Activated T-cell treated with anti-CD3 and anti-CD28 coated beads, Interleukin-2, amount 50 U/mL, for 24 hours (primary cell): Measurements from ENCODE around the gene TFCP2.

Experiments
- DNase-seq: peaks from one replicate; pipeline ENCODE4 v3.0.0-alpha.2; 2020
- H3K27ac Mint-ChIP-seq: 2 replicates; pipeline ENCODE4 v1.8.0; 2020; ENCODE audit warnings: mild to moderate bottlenecking, mixed read lengths
- H3K27me3 Mint-ChIP-seq: 2 replicates; pipeline ENCODE4 v1.8.0; 2020; ENCODE audit warnings: mixed read lengths
- H3K36me3 Mint-ChIP-seq: 2 replicates; pipeline ENCODE4 v1.8.0; 2020; ENCODE audit warnings: low read depth, mixed read lengths
- H3K4me1 Mint-ChIP-seq: 2 replicates; pipeline ENCODE4 v1.8.0; 2020; ENCODE audit warnings: low read depth, mixed read lengths
- H3K4me3 Mint-ChIP-seq: 2 replicates; pipeline ENCODE4 v1.8.0; 2020; ENCODE audit warnings: mild to moderate bottlenecking, moderate library complexity, mixed read lengths
- H3K9me3 Mint-ChIP-seq: 2 replicates; pipeline ENCODE4 v1.8.0; 2020; ENCODE audit warnings: mixed read lengths

Gene TFCP2

GRCh38 chr12:51070004-51070403, 102.9 kb downstream of the TFCP2 start:
- H3K27me3 Mint-ChIP-seq = no peaks in the 10 kb centered on the region
- H3K36me3 Mint-ChIP-seq = peaks cover 80% of the 10 kb centered on the region
- H3K27ac Mint-ChIP-seq = peak overlapping the region; percentile 17
- H3K9me3 Mint-ChIP-seq = no peaks in the 10 kb centered on the region
- H3K4me1 Mint-ChIP-seq = peaks cover 2% of the 10 kb centered on the region
- H3K4me3 Mint-ChIP-seq = no peak overlapping the region
- DNase-seq = no peak

DNA sequence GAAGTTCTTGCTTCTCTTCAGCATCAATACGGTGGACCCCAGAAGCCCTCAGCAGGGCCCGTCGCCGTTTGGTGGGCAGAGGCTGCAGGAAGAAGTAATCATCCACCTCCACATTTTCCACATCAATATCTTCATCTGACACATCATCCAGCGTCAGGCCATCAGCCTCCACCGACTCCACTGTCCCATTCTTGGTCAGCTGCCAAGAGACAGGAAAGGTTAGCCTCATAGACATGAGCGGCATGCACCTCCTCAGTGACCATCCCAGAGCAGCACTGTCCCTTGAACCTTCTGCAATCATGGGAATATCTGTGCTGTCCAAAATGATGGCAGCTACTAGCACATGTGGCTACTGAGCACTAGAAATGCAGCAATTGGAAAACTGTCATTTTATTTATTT, 105.2 kb downstream of the TFCP2 start:
- no peaks in the 10 kb centered on the region for H3K9me3 Mint-ChIP-seq
- no peaks in the 10 kb centered on the region for H3K27me3 Mint-ChIP-seq
- no peak overlapping the region for H3K4me3 Mint-ChIP-seq
- DNase-seq = no peak
- peaks cover 2% of the 10 kb centered on the region for H3K4me1 Mint-ChIP-seq
- peaks cover 85% of the 10 kb centered on the region for H3K36me3 Mint-ChIP-seq
- H3K27ac Mint-ChIP-seq = peak overlapping the region; percentile 68

DNA sequence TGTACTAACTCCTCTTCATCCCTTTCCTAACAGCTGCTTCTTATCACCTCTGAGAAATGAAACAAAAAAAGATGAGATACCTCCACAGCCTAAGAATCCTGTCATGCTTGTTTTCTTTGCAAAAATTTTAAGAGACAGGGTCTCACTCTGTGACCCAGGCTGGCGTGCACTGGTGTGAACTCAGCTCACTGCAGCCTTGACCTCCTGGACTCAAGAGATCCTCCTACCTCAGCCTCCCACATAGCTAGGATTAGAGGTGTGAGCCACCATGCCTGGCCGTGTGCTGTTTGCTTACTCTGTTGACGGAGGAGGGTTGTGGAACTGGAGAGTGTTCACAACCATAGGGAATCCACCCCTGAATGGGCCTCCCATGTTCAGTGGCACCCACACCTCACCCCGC, 105.7 kb downstream of the TFCP2 start:
- Mint-ChIP-seq H3K27me3 (no peaks in the 10 kb centered on the region), H3K27ac (peak overlapping the region; percentile 35), H3K4me3 (no peak overlapping the region), H3K4me1 (peaks cover 2% of the 10 kb centered on the region), H3K36me3 (peaks cover 86% of the 10 kb centered on the region), H3K9me3 (no peaks in the 10 kb centered on the region)
- DNase-seq = no peak

GRCh38 chr12:51065530-51065929, 107.4 kb downstream of the TFCP2 start:
- peak overlapping the region; percentile 55 for H3K27ac Mint-ChIP-seq
- H3K27me3 Mint-ChIP-seq = no peaks in the 10 kb centered on the region
- H3K36me3 Mint-ChIP-seq = peaks cover 86% of the 10 kb centered on the region
- H3K9me3 Mint-ChIP-seq = no peaks in the 10 kb centered on the region
- no peak overlapping the region for H3K4me3 Mint-ChIP-seq
- DNase-seq = no peak
- H3K4me1 Mint-ChIP-seq = peaks cover 2% of the 10 kb centered on the region

GRCh38 chr12:51062631-51063397, 110.1 kb downstream of the TFCP2 start:
- no peak for DNase-seq
- Mint-ChIP-seq H3K9me3 (no peaks in the 10 kb centered on the region), H3K4me1 (peaks cover 1% of the 10 kb centered on the region), H3K27ac (peak overlapping the region; percentile 75), H3K36me3 (peaks cover 94% of the 10 kb centered on the region), H3K27me3 (no peaks in the 10 kb centered on the region), H3K4me3 (no peak overlapping the region)

DNA sequence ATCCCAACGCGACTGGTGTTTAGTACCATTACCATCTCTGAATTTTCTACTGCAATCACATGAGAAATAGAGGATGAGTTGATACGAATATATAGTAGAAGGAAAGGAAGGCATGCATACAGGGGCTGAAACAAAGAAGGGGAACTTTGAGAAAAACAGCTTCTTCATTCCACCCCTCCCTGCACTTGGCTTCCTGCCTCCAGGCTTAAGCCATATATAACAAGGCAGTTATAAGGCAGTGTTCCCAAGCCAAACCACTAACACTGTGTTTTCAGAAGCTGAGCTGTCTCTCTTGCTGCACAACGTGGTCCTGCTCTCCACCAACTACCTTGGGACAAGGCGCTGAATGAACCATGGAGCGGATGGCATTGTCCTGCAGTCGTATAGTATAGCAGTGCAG, 113.8 kb downstream of the TFCP2 start:
- Mint-ChIP-seq H3K27ac (peak overlapping the region; percentile 83), H3K36me3 (peaks cover 93% of the 10 kb centered on the region), H3K4me1 (no peaks in the 10 kb centered on the region), H3K4me3 (no peak overlapping the region), H3K27me3 (no peaks in the 10 kb centered on the region), H3K9me3 (no peaks in the 10 kb centered on the region)
- no peak for DNase-seq

DNA sequence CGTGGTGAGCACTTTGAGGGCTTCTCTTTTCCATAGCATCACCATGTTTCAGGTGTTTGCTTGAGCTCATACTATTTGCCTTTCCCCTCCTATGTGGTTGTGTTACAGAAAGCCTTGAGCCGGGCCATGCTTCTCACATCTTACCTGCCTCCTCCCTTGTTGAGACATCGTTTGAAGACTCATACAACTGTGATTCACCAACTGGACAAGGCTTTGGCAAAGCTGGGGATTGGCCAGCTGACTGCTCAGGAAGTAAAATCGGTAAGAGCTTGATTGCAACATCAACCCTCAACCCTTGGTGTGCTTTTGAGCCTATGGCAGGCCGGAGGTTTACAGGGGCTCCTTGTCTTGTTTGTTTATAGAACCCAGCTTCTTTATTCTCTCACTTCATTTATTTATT, 116.7 kb downstream of the TFCP2 start:
- H3K9me3 Mint-ChIP-seq = no peaks in the 10 kb centered on the region

GRCh38 chr12:51055060-51055459, 117.9 kb downstream of the TFCP2 start:
- Mint-ChIP-seq H3K27me3 (no peaks in the 10 kb centered on the region), H3K27ac (peak overlapping the region; percentile 49), H3K36me3 (peaks cover 90% of the 10 kb centered on the region), H3K4me1 (peaks cover 13% of the 10 kb centered on the region), H3K4me3 (no peak overlapping the region), H3K9me3 (no peaks in the 10 kb centered on the region)
- no peak for DNase-seq

More for the DNA sequence above, 116.7 kb downstream of the TFCP2 start:
- DNase-seq = no peak
- H3K4me3 Mint-ChIP-seq = no peak overlapping the region
- H3K27ac Mint-ChIP-seq = peak overlapping the region; percentile 84
- peaks cover 11% of the 10 kb centered on the region for H3K4me1 Mint-ChIP-seq
- H3K36me3 Mint-ChIP-seq = peaks cover 92% of the 10 kb centered on the region
- no peaks in the 10 kb centered on the region for H3K27me3 Mint-ChIP-seq

DNA sequence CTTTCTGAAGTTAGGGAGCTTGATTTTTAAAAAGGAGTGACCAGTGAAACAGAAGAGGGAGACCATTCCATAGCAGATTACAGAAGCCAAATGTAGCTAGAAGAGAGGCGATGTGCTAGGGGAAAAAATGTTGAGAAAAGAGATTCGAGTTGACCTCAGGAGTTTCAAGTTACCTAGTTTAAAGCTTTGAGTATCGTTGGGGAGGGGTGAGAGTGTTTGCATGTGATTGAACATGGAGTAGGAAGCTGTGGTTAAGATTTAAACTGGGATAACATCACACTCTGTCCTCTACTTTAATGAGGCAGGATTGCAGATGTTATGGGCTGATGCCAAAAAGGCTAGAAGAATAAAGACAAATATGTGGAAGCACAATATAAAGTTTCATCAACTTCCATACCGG, 121.1 kb downstream of the TFCP2 start:
- no peak for DNase-seq
- no peak overlapping the region for H3K4me3 Mint-ChIP-seq
- H3K27ac Mint-ChIP-seq = peak overlapping the region; percentile 75
- no peaks in the 10 kb centered on the region for H3K27me3 Mint-ChIP-seq
- peaks cover 34% of the 10 kb centered on the region for H3K4me1 Mint-ChIP-seq
- H3K36me3 Mint-ChIP-seq = peaks cover 80% of the 10 kb centered on the region
- H3K9me3 Mint-ChIP-seq = no peaks in the 10 kb centered on the region

- no peak for DNase-seq
- no peaks in the 10 kb centered on the region for H3K27me3 Mint-ChIP-seq
- peaks cover 37% of the 10 kb centered on the region for H3K4me1 Mint-ChIP-seq
- peaks cover 60% of the 10 kb centered on the region for H3K36me3 Mint-ChIP-seq
- H3K27ac Mint-ChIP-seq = peak overlapping the region; percentile 96
- H3K9me3 Mint-ChIP-seq = no peaks in the 10 kb centered on the region
- H3K4me3 Mint-ChIP-seq = peak overlapping the region; percentile 99
Observed at GRCh38 chr12:51049525-51049924, 123.4 kb downstream of the TFCP2 start.

DNA sequence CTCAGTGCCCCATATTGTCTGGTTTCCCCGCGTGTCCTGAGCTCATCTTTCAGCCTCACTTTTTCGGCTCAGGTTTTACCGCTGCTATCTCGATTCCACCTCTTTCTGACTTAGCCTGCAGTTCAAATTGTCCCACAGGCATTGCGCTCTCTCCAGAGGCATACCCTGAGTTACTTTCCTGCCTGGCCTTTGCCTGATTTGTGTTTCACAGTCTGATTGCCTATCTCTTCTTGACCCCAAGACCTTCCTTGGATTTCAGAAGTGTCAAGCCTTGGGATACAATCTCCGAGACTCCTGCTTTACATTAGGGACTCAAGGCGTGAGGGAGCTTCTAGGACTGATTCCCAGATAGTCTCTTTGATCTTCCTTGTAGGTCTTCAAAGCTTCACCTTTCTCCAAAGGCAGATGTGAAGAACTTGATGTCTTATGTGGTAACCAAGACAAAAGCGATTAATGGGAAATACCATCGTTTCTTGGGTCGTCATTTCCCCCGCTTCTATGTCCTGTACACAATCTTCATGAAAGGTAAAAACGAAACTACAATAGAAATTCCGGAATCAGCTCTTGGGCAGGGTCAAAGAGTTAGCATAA, 124.2 kb downstream of the TFCP2 start:
- Mint-ChIP-seq H3K4me3 (peak overlapping the region; percentile 99), H3K9me3 (no peaks in the 10 kb centered on the region), H3K4me1 (peaks cover 37% of the 10 kb centered on the region), H3K27me3 (no peaks in the 10 kb centered on the region), H3K36me3 (peaks cover 53% of the 10 kb centered on the region), H3K27ac (peak overlapping the region; percentile 96)
- DNase-seq = no peak

DNA sequence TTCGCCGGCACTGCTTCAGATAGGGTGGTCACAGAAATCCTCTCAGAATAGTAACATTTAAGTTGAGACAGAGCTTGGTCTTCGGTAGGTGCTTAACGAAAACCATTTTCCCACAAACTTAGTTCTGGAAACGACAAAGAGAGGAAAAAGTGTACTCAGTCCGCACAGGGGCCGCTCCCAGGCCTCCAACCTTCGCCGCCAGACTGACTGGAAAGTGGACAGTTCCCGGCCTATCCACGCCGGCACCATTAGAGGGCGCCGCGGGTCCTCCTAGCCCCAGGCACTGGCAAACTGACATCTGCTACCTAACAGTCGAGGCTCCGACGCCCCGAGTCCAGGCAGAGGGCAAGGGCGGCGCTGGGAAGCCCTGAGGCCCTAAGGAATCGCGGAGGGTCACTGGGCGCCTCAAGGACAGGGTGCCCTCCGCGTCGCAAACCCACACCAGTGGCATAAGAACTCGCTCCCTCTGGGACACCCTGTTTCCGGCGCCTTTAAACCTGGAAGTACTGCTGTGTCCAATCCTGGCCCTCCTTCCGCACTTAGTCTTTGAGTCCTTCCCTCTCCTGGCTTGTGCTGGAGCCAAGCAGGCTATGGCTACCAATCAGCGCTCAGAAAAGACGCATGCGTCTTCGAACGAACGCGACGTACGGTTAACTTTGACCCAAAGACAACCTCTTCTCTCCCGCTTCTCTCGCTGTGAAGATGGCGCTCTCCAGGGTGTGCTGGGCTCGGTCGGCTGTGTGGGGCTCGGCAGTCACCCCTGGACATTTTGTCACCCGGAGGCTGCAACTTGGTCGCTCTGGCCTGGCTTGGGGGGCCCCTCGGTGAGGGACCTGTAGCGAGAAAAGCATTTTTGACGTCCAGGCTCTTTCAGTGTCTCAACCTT, 125.0 kb downstream of the TFCP2 start, which contains the start of gene LETMD1:
Gene LETMD1, plus strand, starts transcription at position 673 of the 886 bp plus-strand sequence. Its CDS starts 30 bp downstream, at position 703.
- H3K27me3 Mint-ChIP-seq = no peaks in the 10 kb centered on the region
- DNase-seq = peak; percentile 94
- H3K27ac Mint-ChIP-seq = peak within 1 kb of the TSS; percentile 96
- no peaks in the 10 kb centered on the region for H3K9me3 Mint-ChIP-seq
- peaks cover 44% of the 10 kb centered on the region for H3K36me3 Mint-ChIP-seq
- peak within 1 kb of the TSS; percentile 99 for H3K4me3 Mint-ChIP-seq
- peaks cover 41% of the 10 kb centered on the region for H3K4me1 Mint-ChIP-seq
